PFSK-1 (cell line): ENCODE data around the gene PBX4.

Experiments used
- POLR2AphosphoS5 ChIP-seq: IDR thresholded peaks from 2 replicates; pipeline ENCODE4 v1.6.1; 2012; ENCODE audit warnings: low read depth, mild to moderate bottlenecking, control low read depth, low read length, moderate library complexity
- REST ChIP-seq, 2 experiments: IDR thresholded peaks; 2 replicates each; pipeline versions ENCODE4 v1.6.1 to v1.8.0; 2011 to 2012; ENCODE audit warnings: low read depth in 2 of 2, low read length in 2 of 2, control low read depth in 1 of 2, inconsistent platforms in 1 of 2, mild to moderate bottlenecking in 1 of 2, moderate library complexity in 1 of 2; ENCODE audit not compliant: insufficient read depth in 1 of 2
- TAF1 ChIP-seq: IDR thresholded peaks from 2 replicates; pipeline ENCODE4 v1.6.1; 2012; ENCODE audit warnings: low read length, control low read depth, borderline replicate concordance; ENCODE audit not compliant: insufficient read depth

GRCh38 chr19:19517235-19517619 lies 101.3 kb downstream of the PBX4 start:
- TF ChIP-seq REST (IDR thresholded peaks at IDR 0.05; ENCODE audit: insufficient read depth in 1 of 2, low read depth in 2 of 2, low read length in 2 of 2) (no peak), POLR2AphosphoS5 (no peak), TAF1 (no peak)
